MCF 10A (cell line): ENCODE results near the gene DPPA5. TPM values are rescaled to one million over a fixed set of nuclear protein-coding genes. Genes with fewer than 3 reads are reported as not detected.

ENCODE experiments used
- Bru-seq: library from RNA; stranded (reverse); fragments of 400-500 nt; gene quantifications from one replicate; lab custom pipeline; 2021; lab: Mats Ljungman, UMichigan
- BruChase-seq, 2 experiments: library from RNA; stranded (reverse); fragments of 400-500 nt; gene quantifications; one replicate each; lab custom pipeline; 2021; lab: Mats Ljungman, UMichigan
- BruUV-seq: library from RNA; stranded (reverse); fragments of 400-500 nt; replicated peaks from 2 replicates; lab custom pipeline; 2021; lab: Mats Ljungman, UMichigan
- CTCF ChIA-PET: fragments of 300-600 bp; sonication (Branson Sonifier 250); formaldehyde crosslinking; extraction: SDS; loops from one replicate; lab custom pipeline; 2021; ENCODE audit warnings: antibody characterized with exemption, inconsistent platforms; lab: Yijun Ruan, JAX
- POLR2A ChIA-PET: fragments of 300-600, 350-650 bp; sonication (Branson Sonifier 250); formaldehyde crosslinking; extraction: SDS; loops from one replicate; lab custom pipeline; 2020; ENCODE audit warnings: antibody characterized with exemption, inconsistent platforms; lab: Yijun Ruan, JAX
- DNase-seq: peaks from one replicate; pipeline ENCODE4 v3.0.0-alpha.2; 2018; ENCODE audit not compliant: unreplicated experiment
- H3K27ac Mint-ChIP-seq: one replicate; pipeline ENCODE4 v1.8.0; 2022; ENCODE audit warnings: mild to moderate bottlenecking, low read depth, mixed read lengths; ENCODE audit not compliant: unreplicated experiment
- H3K27me3 Mint-ChIP-seq: one replicate; pipeline ENCODE4 v1.8.0; 2022; ENCODE audit warnings: mixed read lengths; ENCODE audit not compliant: insufficient read depth, unreplicated experiment
- H3K36me3 Mint-ChIP-seq: one replicate; pipeline ENCODE4 v1.8.0; 2022; ENCODE audit warnings: mild to moderate bottlenecking, moderate library complexity, mixed read lengths; ENCODE audit not compliant: insufficient read depth, unreplicated experiment
- H3K4me1 Mint-ChIP-seq: one replicate; pipeline ENCODE4 v1.8.0; 2022; ENCODE audit warnings: mixed read lengths; ENCODE audit not compliant: insufficient read depth, unreplicated experiment
- H3K4me3 Mint-ChIP-seq: one replicate; pipeline ENCODE4 v1.8.0; 2022; ENCODE audit warnings: mild to moderate bottlenecking, moderate library complexity, mixed read lengths; ENCODE audit not compliant: unreplicated experiment
- H3K9me3 Mint-ChIP-seq: one replicate; pipeline ENCODE4 v1.8.0; 2022; ENCODE audit warnings: mixed read lengths; ENCODE audit not compliant: unreplicated experiment
- CTCF ChIP-seq: fragments of 200-600 bp; IDR thresholded peaks from one replicate; pipeline ENCODE4 v1.8.0; 2022; ENCODE audit warnings: antibody characterized with exemption, mild to moderate bottlenecking; ENCODE audit not compliant: unreplicated experiment
- intact Hi-C: fragments of 100-400 bp; cut with micrococcal nuclease; formaldehyde crosslinking; loops from 2 replicates; pipeline ENCODE4 v1.14.1; 2022
- long read RNA-seq: library from polyadenylated mRNA; stranded (forward); transcript quantifications from one replicate; pipeline ENCODE4 v2.0.0, GENCODE V29; 2022
- total RNA-seq: library from RNA; stranded (reverse); gene quantifications from 2 replicates; pipeline ENCODE4 v1.2.3, GENCODE V29; 2022

Gene DPPA5, protein sequence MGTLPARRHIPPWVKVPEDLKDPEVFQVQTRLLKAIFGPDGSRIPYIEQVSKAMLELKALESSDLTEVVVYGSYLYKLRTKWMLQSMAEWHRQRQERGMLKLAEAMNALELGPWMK
- not detected in 2 replicates for total RNA-seq
- Bru-seq, nascent RNA = not detected
- BruChase-seq, experiment 1, labeled RNA remaining after a 6-hour chase = not detected
- BruChase-seq, experiment 2, labeled RNA remaining after a 2-hour chase = not detected
- long read RNA-seq = 0 reads

GRCh38 chr6:73353636-73354593 lies at the start of gene DPPA5:
DPPA5 (minus strand) TSS chr6:73354276; CDS start chr6:73354225, 51 bp downstream.
- ChIA-PET POLR2A (interaction anchor here (1.3 kb wide), 1 partner anchor 35 kb away, joined by 4 read pairs; no protein-coding TSS in a partner anchor), CTCF (interaction anchor here (1.1 to 1.8 kb wide), 2 partner anchors 28 to 29 kb away, joined by 5 to 11 read pairs; no protein-coding TSS in a partner anchor)
- Mint-ChIP-seq H3K36me3 (no peaks in the 10 kb centered on the region), H3K4me3 (no peak within 1 kb of the TSS), H3K27ac (no peak within 1 kb of the TSS), H3K4me1 (no peaks in the 10 kb centered on the region), H3K27me3 (no peaks in the 10 kb centered on the region), H3K9me3 (no peaks in the 10 kb centered on the region)
- no peak for TF ChIP-seq CTCF
- BruUV-seq = no TSS peak
- DNase-seq = no peak
- intact Hi-C loops = no loop called here

DNA sequence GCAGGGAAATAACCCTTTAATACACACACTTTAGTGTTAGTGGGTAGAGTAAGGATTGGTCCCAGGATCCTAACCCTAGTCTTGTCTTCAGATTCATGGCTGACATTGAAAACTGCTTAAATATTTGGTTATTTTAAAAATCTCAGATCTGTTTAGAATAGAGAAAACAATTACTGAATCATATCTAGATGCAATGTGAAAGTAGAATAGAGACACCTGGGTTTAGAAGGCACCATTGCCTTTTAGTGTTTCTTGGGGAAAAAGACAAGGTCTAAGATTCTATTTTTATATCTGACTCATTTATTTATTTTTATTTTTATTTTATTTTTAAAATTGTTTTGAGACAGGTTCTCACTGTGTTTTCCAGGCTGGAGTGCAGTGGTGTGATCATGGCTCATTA lies 46.6 kb upstream of the DPPA5 start:
- Mint-ChIP-seq H3K4me3 (no peak overlapping the region), H3K27ac (no peak overlapping the region), H3K4me1 (no peaks in the 10 kb centered on the region), H3K9me3 (no peaks in the 10 kb centered on the region), H3K36me3 (no peaks in the 10 kb centered on the region), H3K27me3 (no peaks in the 10 kb centered on the region)
- no peak for DNase-seq
- intact Hi-C loops = no loop called here
- no TSS peak for BruUV-seq
- ChIA-PET POLR2A (no interaction called here), CTCF (interaction anchor here (3.8 kb wide), 1 partner anchor 11 kb away, joined by 19 read pairs; no protein-coding TSS in a partner anchor)
- TF ChIP-seq CTCF = no peak

DNA sequence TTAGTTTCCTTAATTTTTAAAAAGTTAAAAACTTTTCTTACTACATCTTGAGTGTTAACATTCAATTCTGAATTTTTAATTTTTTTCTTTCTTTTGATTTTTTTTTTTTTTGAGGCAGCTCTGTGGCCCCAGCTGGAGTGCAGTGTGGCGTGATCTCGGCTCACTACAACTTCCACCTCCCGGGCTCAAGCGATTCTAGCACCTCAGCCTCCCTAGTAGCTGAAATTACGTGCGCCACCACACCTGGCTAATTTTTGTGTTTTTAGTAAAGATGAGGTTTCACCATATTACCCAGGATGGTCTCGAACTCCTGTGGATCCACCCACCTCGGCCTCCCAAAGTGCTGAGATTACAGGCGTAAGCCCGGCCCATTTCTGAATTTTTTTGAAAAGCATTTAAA lies 41.8 kb upstream of the DPPA5 start:
- no peak for DNase-seq
- Mint-ChIP-seq H3K9me3 (no peaks in the 10 kb centered on the region), H3K36me3 (no peaks in the 10 kb centered on the region), H3K4me3 (no peak overlapping the region), H3K4me1 (no peaks in the 10 kb centered on the region), H3K27me3 (no peaks in the 10 kb centered on the region), H3K27ac (no peak overlapping the region)
- no TSS peak for BruUV-seq
- POLR2A ChIA-PET = no interaction called here
- intact Hi-C loops = no loop called here
- no peak for TF ChIP-seq CTCF
- CTCF ChIA-PET = interaction anchor here (0.8 kb wide), 1 partner anchor 816 kb away, joined by 3 read pairs; no protein-coding TSS in a partner anchor
